ENCODE data around the gene TRIP12. TPM values are rescaled to one million over a fixed set of nuclear protein-coding genes. Genes with fewer than 3 reads are reported as not detected.

Gene TRIP12
- total and polyA plus RNA-seq, 2 of the 4 experiments (the other 2 are of a cell fraction), result 51.6 to 209 TPM

- H2BK20ac ChIP-seq (ENCODE audit: low read depth, low read length), result no peak overlapping the region
- no peak overlapping the region for H3K14ac ChIP-seq (replicated peaks; ENCODE audit: low read depth, low read length)
- no peak overlapping the region for H2AK5ac ChIP-seq (ENCODE audit: low read depth, low read length)
- H3K18ac ChIP-seq (ENCODE audit: low read depth, low read length), result no peak overlapping the region
- no peak overlapping the region for H3K23ac ChIP-seq (ENCODE audit: low read depth, low read length)
- H3K79me1 ChIP-seq (ENCODE audit: low read depth in 1 of 2, low read length in 2 of 2), result peaks cover 0 to 62% of the 10 kb centered on the region in 2 experiments; a peak in 3 of 4 replicates
- no peak for DNase-seq
- H2AFZ ChIP-seq (replicated peaks; ENCODE audit: low read length, poor library complexity), result no peak overlapping the region
- peaks cover 9% of the 10 kb centered on the region for H3K36me3 ChIP-seq (ENCODE audit: control insufficient read depth, insufficient read depth, low read length)
- ChIA-PET CTCF (interaction anchor here (0.6 kb wide), 1 partner anchor 766 kb away, joined by 5 read pairs; no protein-coding TSS in a partner anchor), POLR2A (ENCODE audit: unreplicated experiment) (no interaction called here)
- WGBS, 2 experiments (ENCODE audit: extremely low coverage in 2 of 2, insufficient read length in 1 of 2), result no CpG with 5 or more reads among the region's 1 CpG
- no peaks in the 10 kb centered on the region; the same call in 1 of the 2 replicates for H3K4me1 ChIP-seq (ENCODE audit: control insufficient read depth, insufficient read depth, low read length)
- intact Hi-C loops (cut with micrococcal nuclease) (no loop called here), in situ Hi-C loops (cut with MboI; ENCODE audit: low sequenced_read_pairs) (no loop called here), dilution Hi-C loops (cut with HindIII; ENCODE audit: low sequenced_read_pairs, unreplicated experiment) (no loop called here)
- H2BK120ac ChIP-seq (ENCODE audit: low read depth, low read length), result no peak overlapping the region
- H2AK9ac ChIP-seq (replicated peaks; ENCODE audit: low read depth, low read length, poor library complexity), result no peak overlapping the region
- no peak overlapping the region for H2BK5ac ChIP-seq (ENCODE audit: low read depth, low read length, poor library complexity, severe bottlenecking)
- no peak overlapping the region for H4K8ac ChIP-seq (ENCODE audit: low read depth in 2 of 2, low read length in 2 of 2)
- no peak for ATAC-seq (ENCODE audit: low read depth)
- H3K4ac ChIP-seq (ENCODE audit: low read depth, low read length), result no peak overlapping the region
- H3K27ac ChIP-seq (ENCODE audit: insufficient read depth, low read length), result no peak overlapping the region
- no peak overlapping the region for H3K4me3 ChIP-seq (ENCODE audit: insufficient read depth, low read depth, low read length)
- no peak overlapping the region for H4K91ac ChIP-seq (ENCODE audit: insufficient read depth, low read depth, low read length)
- H3K9ac ChIP-seq (ENCODE audit: low read depth, low read length), result no peak overlapping the region
- TF ChIP-seq SMC3 (IDR thresholded peaks at IDR 0.05; ENCODE audit: low read depth, low read length), result no peak
- no peak for TF ChIP-seq FOS (IDR thresholded peaks at IDR 0.05; ENCODE audit: low read depth, low read length)
- no peak for TF ChIP-seq CTCF (conservative IDR thresholded peaks at IDR 0.05; ENCODE audit: low read depth, low read length)
- no peak for TF ChIP-seq RAD21 (IDR thresholded peaks at IDR 0.05; ENCODE audit: low read length)
- TF ChIP-seq CEBPB (IDR thresholded peaks at IDR 0.05; ENCODE audit: low read depth, low read length), result no peak
- no peak for TF ChIP-seq CHD1 (IDR thresholded peaks at IDR 0.05; ENCODE audit: low read depth, low read length)
- TF ChIP-seq USF2 (IDR thresholded peaks at IDR 0.05; ENCODE audit: low read depth, low read length), result no peak
- TF ChIP-seq RCOR1 (IDR thresholded peaks at IDR 0.05; ENCODE audit: insufficient replicate concordance, low read length), result no peak
- no peak for TF ChIP-seq BHLHE40 (IDR thresholded peaks at IDR 0.05; ENCODE audit: low read depth, low read length)
- H2BK15ac ChIP-seq (ENCODE audit: low read depth, low read length), result no peak overlapping the region
- peaks cover 6% of the 10 kb centered on the region for H3K9me1 ChIP-seq (ENCODE audit: insufficient read depth, low read length)
- no peak overlapping the region for H3K56ac ChIP-seq (ENCODE audit: extremely low read depth, insufficient read depth, low read length)
- BruUV-seq (replicated peaks), result no TSS peak
- H3K9me3 ChIP-seq (ENCODE audit: control insufficient read depth, insufficient read depth, low read length), result no peaks in the 10 kb centered on the region
- H3K27me3 ChIP-seq (ENCODE audit: control insufficient read depth, insufficient read depth, low read length), result no peaks in the 10 kb centered on the region
- H4K5ac ChIP-seq (ENCODE audit: low read depth, low read length), result no peak overlapping the region
- peaks cover 82% of the 10 kb centered on the region for H4K20me1 ChIP-seq (ENCODE audit: insufficient read depth, low read length)
- H3K4me2 ChIP-seq (ENCODE audit: low read depth, low read length), result no peak overlapping the region
Observed at GRCh38 chr2:229896857-229897256, 25.0 kb downstream of the TRIP12 start.
